Stimulated activated CD4-positive, alpha-beta T cell treated with anti-CD3 and anti-CD28 coated beads, Interleukin-1b, Interleukin-23, amount 100 ng/mL, for 48 hours (primary cell): ENCODE measurements around the gene PAEP.
"Not testable (repeated sequence)": the region's sequence is repeated elsewhere in the genome, so short reads cannot be mapped to it uniquely, and the experiment has no call there.

ENCODE experiments used
- DNase-seq: peaks from one replicate; pipeline ENCODE4 v3.0.0-alpha.2; 2020

The PAEP gene

DNA sequence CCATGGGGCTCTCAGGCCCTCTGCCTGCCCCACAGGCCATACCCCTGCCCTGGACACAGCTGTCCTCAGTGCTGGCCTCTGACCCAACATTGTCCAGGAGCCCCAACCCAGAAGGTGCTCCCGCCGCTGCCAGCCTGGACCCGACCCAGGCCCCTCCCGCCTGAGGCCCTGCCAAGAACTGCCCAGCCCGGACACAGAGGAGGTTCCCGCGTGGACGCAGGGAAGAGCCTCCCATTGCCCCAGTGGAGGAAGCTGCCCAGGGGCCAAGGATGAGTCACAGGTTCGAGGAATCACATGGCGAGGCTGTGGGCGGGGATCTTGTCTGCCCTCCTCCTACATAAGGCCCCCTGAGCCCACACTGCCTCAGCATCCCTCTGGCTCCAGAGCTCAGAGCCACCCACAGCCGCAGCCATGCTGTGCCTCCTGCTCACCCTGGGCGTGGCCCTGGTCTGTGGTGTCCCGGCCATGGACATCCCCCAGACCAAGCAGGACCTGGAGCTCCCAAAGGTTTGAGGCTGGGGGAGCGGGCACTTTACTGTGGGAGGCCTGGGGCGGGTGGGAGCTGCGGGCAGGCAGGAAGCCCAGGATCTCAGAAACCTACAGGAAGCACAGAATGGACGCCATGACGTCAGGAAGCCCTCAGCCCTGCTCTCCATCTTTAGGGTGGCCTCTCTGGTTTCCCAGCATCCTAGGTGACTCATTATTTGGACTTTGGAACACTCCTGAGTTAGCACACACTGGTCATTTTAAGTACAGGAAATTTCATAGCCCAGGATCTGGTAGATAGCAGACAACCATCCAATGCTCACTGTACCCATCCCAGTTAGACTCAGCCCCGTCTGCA is at the start of gene PAEP:
TSS of gene PAEP (plus strand) at position 366 of the 844 bp plus-strand sequence.
- DNase-seq, result no peak

- no peak for DNase-seq
These were observed 49.3 kb upstream of the PAEP start for GRCh38 chr9:135512241-135512603.

DNA sequence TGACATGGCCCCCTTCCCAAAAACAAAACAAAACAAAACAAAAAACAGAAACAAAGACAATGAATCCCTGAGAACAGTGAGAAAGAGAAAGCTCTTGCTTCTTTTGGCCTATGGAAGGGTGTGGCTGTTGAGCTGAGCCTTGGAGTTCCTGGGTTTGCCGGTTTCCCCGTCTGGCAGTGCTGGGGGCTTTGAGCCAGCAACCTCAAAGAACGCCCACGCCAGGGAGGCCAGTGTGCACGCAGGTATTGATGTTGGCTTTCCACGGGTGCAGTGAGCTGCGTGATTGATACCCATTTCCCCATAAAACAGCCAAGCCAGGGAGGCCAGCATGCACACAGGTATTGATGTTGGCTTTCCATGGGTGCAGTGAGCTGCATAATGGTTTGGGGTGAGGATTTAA is 48.7 kb upstream of the PAEP start:
- DNase-seq, result no peak

GRCh38 chr9:135513351-135513846 is 48.2 kb upstream of the PAEP start:
- DNase-seq, result no peak

DNA sequence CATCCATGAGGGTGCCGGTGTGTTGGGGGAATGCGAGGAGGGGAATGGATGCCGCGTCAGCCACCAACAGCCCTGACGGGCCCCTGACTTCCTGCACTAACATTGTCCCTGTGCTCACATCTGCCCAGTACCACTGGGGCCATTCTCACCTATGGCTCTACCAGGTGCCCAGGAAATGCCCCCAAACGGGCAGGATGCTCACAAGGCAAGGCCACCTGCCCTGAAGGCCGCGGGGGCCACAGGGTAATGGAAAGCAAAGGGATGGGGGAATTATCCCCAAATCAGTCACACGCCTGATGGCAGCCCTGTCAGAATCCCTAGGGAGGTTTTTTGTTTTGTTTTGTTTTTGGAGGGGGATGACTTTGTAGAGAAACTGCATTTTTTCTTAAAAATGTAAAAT is 47.6 kb upstream of the PAEP start:
- not testable (repeated sequence) for DNase-seq

DNA sequence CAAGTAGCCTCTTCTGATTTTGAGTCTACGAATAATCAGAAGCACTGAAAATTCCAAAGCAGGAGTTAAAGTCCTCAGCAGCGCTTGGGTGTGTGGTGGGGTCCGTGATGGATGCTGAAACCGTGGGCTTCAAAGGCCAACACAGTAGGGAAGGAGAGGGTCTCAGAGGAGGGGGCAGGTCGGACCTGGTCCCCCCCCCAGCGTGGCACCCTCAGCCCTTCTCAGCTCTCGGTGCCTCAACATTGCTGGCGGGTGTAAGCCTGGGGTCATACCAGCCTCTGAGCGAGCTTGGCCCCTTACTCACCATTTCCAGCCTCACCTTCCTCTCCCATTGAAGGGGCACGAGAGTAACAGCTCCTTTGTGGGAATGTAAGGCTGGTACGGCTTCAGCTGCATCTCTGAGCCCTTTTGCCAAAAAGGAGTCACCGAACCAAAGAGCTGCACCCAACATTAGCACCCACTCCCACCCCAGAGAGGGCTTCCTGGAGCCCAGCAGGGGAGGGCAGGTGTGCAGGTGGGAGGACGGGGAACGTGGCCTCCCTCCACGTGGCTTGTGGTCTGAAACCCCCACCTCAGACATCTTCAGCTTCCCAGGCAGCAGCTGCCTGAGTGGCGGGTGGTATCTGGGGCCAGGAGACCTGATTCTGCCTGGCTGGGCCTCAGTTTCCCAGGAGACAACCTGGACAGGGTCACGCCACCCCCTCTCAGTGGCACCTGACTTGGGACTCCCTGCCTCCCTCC is 47.0 kb upstream of the PAEP start:
- no peak for DNase-seq

- no peak for DNase-seq
These were observed 46.2 kb upstream of the PAEP start for GRCh38 chr9:135515083-135515951.

DNA sequence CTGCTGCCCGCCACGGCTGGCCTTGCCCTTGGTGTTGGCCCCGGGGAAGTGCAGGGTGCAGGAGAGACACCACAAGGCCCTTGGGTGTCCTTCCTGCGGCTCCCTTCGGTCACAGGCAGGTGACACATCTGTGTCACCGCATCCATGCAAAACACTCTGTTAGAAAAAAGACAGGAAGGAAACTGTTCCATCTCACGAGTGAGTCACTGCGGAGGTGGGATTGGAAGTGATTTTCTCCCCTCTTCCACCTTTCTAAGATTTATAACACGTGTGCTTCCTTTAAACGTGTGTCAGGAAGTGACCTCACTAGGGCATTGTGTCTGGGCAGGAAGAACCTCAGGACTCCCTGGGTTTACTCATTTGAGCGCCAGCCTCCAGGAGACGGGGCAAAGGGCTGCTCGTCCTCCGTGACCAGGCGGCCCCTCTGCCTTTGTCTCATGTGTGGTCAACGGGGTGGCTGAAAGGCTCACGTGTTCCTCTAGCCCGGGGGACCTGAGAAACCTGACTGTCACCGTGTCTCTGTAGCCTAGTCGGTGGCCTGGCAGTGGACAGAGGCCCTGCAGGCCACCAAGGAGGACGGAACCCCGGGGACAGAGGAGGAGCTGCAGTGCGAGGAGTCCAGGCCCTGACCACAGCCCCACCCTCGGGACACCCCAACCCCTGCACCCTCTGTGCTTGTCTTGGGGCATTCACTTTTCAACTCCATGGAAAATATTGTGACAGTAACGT is 45.3 kb upstream of the PAEP start:
- DNase-seq, result no peak

GRCh38 chr9:135517407-135517822 is 44.1 kb upstream of the PAEP start:
- no peak for DNase-seq

- DNase-seq, result no peak
These were observed 42.2 kb upstream of the PAEP start for GRCh38 chr9:135519179-135519971.

DNA sequence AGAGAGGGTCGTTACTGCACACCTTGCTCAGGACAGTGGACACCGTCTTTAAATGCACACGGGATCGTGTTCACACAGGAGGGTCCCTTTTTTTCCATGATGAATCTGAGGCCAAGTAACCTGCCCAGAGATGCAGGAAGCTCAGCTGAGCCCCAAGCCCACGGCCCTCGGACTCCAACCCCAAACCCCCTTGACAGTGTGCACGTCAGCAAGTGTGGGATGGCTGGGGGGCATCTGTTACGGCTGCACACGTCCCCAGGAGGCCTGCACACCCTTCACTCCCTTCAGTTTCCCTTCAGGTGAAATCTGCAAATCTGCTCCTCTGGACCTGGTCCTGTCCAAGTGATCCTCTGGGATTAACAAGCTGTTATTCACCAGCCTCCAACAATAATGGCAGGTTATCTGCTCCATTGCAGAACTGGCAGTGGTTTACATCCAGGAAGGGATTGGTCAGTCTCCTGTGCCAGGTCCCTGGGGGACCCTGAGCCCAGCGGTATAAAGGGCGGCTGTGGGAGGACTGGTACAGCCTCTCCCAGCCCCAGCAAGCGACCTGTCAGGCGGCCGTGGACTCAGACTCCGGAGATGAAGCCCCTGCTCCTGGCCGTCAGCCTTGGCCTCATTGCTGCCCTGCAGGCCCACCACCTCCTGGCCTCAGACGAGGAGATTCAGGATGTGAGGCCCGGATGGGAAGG is 40.5 kb upstream of the PAEP start, which contains the start of gene LCN1:
TSS of gene LCN1 (plus strand) at position 525 of the 692 bp plus-strand sequence. CDS start at position 583, 58 bp downstream.
- no peak for DNase-seq

DNA sequence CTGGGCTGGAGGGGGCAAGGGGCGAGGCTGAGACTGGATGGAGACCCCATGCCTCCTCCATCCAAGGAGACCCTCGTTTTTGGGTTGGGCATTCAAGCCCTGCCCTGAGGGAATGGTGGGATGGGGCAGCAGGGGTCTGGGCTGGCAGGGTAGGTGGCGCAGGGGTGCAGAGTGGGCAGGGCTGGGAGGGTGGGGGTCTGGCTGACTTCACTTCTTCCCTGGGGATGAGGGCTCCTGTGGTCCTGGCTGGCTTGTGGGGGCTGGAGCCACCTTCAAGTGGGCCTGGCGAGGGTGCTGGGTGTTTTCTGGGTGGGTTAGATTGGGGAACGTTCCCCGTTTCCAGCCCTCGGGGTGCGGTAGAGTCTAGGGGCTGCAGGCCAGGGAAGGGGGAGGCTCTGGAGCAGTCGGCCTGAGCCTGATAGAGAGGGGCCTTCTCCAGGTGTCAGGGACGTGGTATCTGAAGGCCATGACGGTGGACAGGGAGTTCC is 39.9 kb upstream of the PAEP start:
- DNase-seq, result no peak

DNA sequence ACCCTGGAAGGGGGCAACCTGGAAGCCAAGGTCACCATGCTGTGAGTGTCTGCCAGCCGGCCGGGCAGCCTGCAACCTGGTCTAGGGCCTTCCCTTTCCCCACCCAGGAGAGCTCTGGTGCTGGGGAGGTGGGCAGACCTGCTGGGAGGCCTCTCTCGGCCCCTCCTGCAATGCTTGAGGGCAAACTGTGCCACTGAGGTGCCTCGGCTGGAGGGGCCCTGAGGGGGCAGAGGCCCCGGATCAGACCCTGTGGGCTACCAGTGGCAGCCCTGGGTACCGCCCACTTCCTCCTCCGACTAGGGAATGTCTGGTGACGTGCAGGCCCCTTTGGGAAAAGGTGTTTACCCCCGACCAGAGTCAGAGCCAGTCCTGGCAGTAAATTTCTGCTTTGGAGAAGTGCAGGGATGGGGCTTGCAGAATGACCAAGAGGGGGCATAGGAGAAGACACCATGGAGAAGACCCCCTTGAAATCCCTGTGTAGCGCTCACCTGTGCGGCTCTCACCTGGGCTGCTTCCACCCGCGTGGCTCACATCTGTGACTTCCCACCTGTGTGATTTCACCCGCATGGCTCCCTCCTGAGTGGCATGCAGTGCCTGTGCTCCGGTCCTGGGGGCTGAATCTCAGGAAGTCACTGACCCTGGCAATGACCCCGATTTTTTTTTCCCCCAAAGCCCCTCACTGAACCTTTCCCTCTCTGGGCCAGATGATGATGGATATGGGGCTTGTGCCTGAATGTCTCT is 39.2 kb upstream of the PAEP start:
- no peak for DNase-seq

GRCh38 chr9:135522931-135523330 is 38.6 kb upstream of the PAEP start:
- no peak for DNase-seq

- DNase-seq, result no peak
These were observed 37.9 kb upstream of the PAEP start for GRCh38 chr9:135523521-135524129.

- DNase-seq, result no peak
These were observed 37.3 kb upstream of the PAEP start for GRCh38 chr9:135524130-135524861.

DNA sequence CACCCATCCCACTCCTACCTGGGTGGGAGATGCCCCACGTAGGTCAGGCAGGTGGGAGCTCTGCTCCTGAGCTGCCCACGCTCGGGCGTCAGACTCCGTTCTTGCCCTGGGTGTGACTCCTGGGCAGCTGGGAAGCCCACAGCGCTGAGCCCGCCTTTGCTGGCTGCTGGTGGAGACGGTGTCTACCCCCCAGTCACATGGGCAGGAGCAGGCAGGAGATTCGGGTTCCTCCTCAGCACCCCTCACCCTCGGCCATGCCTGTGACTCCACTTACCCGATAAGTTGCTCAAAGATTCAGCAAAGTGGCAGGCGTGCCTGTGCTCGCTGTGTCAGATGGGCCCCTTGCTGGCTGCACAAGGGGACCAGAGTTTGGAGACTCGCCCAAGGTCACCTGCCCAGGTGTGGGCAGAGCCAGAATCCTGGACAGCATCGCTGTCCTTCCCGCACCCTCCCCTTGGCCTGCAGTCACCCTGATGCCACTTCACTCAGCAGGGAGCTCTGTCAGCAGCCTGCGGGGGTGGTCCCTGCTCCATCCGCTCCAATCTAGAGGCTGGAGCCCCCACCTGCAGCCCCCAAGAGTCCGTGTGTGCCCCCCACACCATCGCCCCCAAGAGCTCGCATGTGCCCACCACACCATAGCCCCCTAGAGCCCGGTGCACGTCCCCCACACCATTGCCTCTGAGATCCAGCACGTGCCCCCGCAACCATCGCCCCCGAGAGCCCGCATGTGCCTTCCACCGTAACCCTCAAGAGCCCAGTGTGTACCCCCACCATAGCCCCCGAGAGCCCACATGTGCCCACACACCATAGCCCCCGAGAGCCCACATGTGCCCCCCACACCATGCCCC is 36.1 kb upstream of the PAEP start:
- no peak for DNase-seq
